ENCODE data around the gene SORL1.

DNA sequence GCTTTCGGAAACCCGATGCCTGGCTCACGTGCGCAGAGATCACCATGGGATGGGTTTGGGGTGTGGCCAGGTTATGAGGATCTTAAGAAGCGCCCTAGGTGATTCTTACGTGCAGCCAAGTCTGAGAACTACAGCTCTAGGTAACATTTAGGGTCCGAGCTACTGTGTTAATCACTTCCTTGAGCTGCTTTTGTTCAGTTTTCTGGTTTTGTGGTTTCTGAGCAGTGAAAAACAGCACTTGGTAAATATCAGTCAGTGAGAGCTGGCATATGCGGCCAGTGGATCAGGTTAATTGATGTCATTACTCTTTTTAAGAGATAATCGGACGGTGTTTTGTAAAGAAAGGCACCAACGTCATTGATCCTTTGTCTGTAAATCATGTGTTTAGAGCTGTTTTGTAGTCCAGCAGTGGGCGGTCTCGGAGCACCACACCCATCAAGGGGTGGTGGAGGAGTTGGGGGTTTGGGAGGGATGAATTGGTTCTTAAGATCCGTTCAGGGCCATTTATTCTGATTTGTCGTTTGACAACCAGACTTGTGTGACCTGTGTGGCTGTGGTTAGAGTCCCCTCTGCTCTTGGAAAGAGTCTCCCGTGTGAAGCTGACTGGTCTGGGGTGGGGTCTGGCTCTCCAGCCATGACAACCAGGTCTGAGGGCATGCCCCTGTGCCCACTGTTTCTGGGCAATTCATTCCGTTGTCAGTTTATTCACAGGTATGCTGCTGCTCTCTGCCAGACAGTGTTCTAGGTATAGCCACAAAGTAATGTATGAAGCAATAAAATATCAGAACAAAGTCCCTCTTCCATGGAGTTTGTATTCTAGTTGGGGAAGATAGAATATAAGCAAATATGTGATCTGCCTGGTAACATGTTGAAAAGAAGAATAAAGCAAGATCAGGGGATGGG is 62.6 kb downstream of the SORL1 start:
- TF ChIP-seq, protein P1, sequence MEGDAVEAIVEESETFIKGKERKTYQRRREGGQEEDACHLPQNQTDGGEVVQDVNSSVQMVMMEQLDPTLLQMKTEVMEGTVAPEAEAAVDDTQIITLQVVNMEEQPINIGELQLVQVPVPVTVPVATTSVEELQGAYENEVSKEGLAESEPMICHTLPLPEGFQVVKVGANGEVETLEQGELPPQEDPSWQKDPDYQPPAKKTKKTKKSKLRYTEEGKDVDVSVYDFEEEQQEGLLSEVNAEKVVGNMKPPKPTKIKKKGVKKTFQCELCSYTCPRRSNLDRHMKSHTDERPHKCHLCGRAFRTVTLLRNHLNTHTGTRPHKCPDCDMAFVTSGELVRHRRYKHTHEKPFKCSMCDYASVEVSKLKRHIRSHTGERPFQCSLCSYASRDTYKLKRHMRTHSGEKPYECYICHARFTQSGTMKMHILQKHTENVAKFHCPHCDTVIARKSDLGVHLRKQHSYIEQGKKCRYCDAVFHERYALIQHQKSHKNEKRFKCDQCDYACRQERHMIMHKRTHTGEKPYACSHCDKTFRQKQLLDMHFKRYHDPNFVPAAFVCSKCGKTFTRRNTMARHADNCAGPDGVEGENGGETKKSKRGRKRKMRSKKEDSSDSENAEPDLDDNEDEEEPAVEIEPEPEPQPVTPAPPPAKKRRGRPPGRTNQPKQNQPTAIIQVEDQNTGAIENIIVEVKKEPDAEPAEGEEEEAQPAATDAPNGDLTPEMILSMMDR (conservative IDR thresholded peaks at IDR 0.05 in 1 of 2, IDR thresholded peaks at IDR 0.05 in 1 of 2; ENCODE audit: extremely low read depth in 1 of 2, insufficient read depth in 1 of 2, low read depth in 1 of 2, low read length in 2 of 2) = no peak
- TF ChIP-seq EZH2 (IDR thresholded peaks at IDR 0.05; ENCODE audit: borderline replicate concordance, low read length) = no peak
